ENCODE results near the gene ZNF746. TPM values are rescaled to one million over a fixed set of nuclear protein-coding genes. Genes with fewer than 3 reads are reported as not detected.

Gene ZNF746
- total RNA-seq, 1 donor from 2014 or later = 24.8 TPM

GRCh38 chr7:149477494-149478443 is 19.8 kb downstream of the ZNF746 start:
- intact Hi-C loops (cut with micrococcal nuclease) = no loop called here
- Mint-ChIP-seq H3K36me3 (ENCODE audit: low read depth) (peaks cover 62% of the 10 kb centered on the region), H3K9me3 (peaks cover 8% of the 10 kb centered on the region), H3K27me3 (no peaks in the 10 kb centered on the region), H3K4me3 (no peak overlapping the region), H3K4me1 (no peaks in the 10 kb centered on the region), H3K27ac (no peak overlapping the region)
- DNase-seq = peak; percentile 43

DNA sequence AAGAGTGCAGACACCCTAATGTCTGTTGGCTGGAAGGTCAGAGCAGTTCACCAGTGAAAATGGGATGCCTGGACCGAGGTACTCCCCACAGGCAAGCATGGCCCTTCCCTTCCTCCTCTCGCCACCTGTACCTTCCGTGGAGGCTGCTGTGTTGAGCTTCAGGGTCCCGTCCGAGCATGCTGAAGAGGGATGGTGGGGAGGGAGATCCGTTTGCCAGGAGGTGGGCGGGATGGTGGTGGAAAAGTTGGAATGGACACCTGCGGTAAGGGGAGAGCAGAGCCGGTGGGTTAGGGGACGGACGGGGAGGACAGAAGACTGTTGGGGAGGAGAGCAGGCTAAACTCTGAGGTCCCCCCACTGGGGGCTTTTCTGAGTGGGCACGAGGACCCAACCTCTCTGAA is 20.8 kb downstream of the ZNF746 start:
- H3K27ac Mint-ChIP-seq = no peak overlapping the region
- H3K9me3 Mint-ChIP-seq = peaks cover 8% of the 10 kb centered on the region
- DNase-seq = peak; percentile 45
- H3K27me3 Mint-ChIP-seq = no peaks in the 10 kb centered on the region
- intact Hi-C loops (cut with micrococcal nuclease) = no loop called here
- H3K4me1 Mint-ChIP-seq = no peaks in the 10 kb centered on the region
- H3K36me3 Mint-ChIP-seq (ENCODE audit: low read depth) = peaks cover 65% of the 10 kb centered on the region
- H3K4me3 Mint-ChIP-seq = no peak overlapping the region

- no peaks in the 10 kb centered on the region for H3K27me3 Mint-ChIP-seq
- peaks cover 8% of the 10 kb centered on the region for H3K9me3 Mint-ChIP-seq
- intact Hi-C loops (cut with micrococcal nuclease) = no loop called here
- H3K4me3 Mint-ChIP-seq = no peak overlapping the region
- H3K36me3 Mint-ChIP-seq (ENCODE audit: low read depth) = peaks cover 63% of the 10 kb centered on the region
- H3K4me1 Mint-ChIP-seq = no peaks in the 10 kb centered on the region
- peak; percentile 53 for DNase-seq
- H3K27ac Mint-ChIP-seq = no peak overlapping the region
Measured at GRCh38 chr7:149475121-149476045, 22.2 kb downstream of the ZNF746 start.

DNA sequence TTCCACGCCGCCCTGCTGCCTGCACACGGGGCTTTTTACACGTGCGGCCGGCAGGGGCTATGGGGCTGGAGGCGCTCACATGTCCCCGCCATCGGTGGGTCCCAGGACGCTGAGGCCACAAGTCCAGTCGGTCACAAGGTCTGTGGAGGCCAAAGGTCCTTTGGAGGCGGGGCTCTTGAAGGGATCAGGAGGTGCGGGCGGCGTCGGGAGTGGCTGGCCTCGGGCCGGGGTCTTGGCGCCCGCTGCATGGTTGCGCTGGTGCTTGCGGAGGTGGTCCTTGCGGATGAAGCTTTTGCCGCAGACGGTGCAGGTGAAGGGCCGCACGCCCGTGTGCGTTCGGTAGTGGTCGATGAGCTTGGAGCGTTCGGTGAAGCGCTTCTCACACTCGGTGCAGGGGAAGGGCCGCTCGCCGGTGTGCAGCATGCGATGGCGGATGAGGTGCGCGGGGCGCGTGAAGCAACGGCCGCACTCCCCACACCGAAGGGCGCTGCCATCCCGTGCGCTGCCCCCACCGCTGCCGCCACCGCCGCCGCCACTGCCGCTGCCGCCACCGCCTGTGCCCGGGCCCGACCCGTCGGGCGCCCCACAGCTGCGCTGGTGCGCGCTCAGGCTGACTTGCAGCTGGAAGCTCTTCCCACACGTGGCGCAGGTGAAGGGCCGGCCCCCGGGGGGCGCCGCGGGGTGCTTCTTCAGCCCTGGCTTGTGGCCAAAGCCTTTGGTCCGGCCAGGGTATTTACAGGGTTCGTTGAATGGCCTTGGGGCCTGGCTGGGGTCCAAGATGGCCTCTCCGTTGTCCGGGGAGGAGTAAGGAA is 23.1 kb downstream of the ZNF746 start:
- intact Hi-C loops (cut with micrococcal nuclease) = no loop called here
- Mint-ChIP-seq H3K36me3 (ENCODE audit: low read depth) (peaks cover 67% of the 10 kb centered on the region), H3K4me3 (no peak overlapping the region)

GRCh38 chr7:149473251-149473650 is 24.4 kb downstream of the ZNF746 start:
- H3K27ac Mint-ChIP-seq = no peak overlapping the region
- intact Hi-C loops (cut with micrococcal nuclease) = no loop called here
- H3K9me3 Mint-ChIP-seq = no peaks in the 10 kb centered on the region
- H3K36me3 Mint-ChIP-seq (ENCODE audit: low read depth) = peaks cover 54% of the 10 kb centered on the region
- DNase-seq = peak; percentile 39
- no peaks in the 10 kb centered on the region for H3K4me1 Mint-ChIP-seq
- H3K4me3 Mint-ChIP-seq = no peak overlapping the region
- H3K27me3 Mint-ChIP-seq = no peaks in the 10 kb centered on the region

More for the DNA sequence above, 23.1 kb downstream of the ZNF746 start:
- H3K27me3 Mint-ChIP-seq = no peaks in the 10 kb centered on the region
- DNase-seq = peak; percentile 37
- H3K9me3 Mint-ChIP-seq = peaks cover 8% of the 10 kb centered on the region
- H3K27ac Mint-ChIP-seq = no peak overlapping the region
- H3K4me1 Mint-ChIP-seq = no peaks in the 10 kb centered on the region

DNA sequence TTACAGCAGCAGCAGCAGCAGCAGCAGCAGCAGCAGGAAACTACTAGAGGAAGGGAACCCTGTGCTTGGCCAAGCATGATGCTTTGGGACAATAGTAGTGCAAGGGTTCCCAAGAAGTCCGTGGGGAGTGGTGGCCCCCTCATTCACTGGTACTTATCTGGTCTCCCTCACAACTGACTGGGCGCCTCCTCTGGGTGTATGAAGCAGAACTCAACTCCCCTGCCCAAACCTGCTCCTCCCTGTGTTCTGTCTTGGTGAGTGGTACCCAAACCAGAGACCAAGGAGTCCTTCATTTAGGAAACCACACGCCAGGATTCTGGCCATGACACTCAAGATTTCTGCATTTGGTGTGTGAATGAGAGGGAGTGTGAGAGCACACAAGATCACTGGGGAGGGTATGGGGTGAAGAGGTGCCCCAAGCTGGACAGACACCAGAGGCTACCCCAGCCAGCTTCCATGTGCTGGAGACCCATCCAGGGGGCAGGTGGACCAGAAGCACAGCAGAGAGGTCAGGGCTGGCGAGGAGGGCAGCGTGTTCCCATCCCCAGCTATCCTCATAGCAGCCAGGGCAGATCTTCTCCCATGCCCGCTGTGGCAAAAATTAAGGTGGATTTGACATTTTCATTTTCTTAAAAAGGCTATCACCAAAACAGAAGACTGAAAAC is 26.2 kb downstream of the ZNF746 start:
- Mint-ChIP-seq H3K36me3 (ENCODE audit: low read depth) (peaks cover 41% of the 10 kb centered on the region), H3K4me1 (no peaks in the 10 kb centered on the region), H3K27ac (no peak overlapping the region), H3K27me3 (peaks cover 4% of the 10 kb centered on the region), H3K4me3 (no peak overlapping the region), H3K9me3 (no peaks in the 10 kb centered on the region)
- DNase-seq = peak; percentile 43
- intact Hi-C loops (cut with micrococcal nuclease) = no loop called here

GRCh38 chr7:149469806-149470205 is 27.8 kb downstream of the ZNF746 start:
- Mint-ChIP-seq H3K36me3 (ENCODE audit: low read depth) (peaks cover 31% of the 10 kb centered on the region), H3K27ac (no peak overlapping the region), H3K4me1 (no peaks in the 10 kb centered on the region), H3K27me3 (peaks cover 12% of the 10 kb centered on the region), H3K9me3 (peaks cover 5% of the 10 kb centered on the region), H3K4me3 (no peak overlapping the region)
- intact Hi-C loops (cut with micrococcal nuclease) = no loop called here
- DNase-seq = peak; percentile 39

GRCh38 chr7:149468208-149468607 is 29.4 kb downstream of the ZNF746 start:
- H3K27ac Mint-ChIP-seq = no peak overlapping the region
- no peak for DNase-seq
- no peak overlapping the region for H3K4me3 Mint-ChIP-seq
- intact Hi-C loops (cut with micrococcal nuclease) = no loop called here
- peaks cover 5% of the 10 kb centered on the region for H3K9me3 Mint-ChIP-seq
- peaks cover 21% of the 10 kb centered on the region for H3K27me3 Mint-ChIP-seq
- H3K36me3 Mint-ChIP-seq (ENCODE audit: low read depth) = peaks cover 22% of the 10 kb centered on the region
- H3K4me1 Mint-ChIP-seq = no peaks in the 10 kb centered on the region

DNA sequence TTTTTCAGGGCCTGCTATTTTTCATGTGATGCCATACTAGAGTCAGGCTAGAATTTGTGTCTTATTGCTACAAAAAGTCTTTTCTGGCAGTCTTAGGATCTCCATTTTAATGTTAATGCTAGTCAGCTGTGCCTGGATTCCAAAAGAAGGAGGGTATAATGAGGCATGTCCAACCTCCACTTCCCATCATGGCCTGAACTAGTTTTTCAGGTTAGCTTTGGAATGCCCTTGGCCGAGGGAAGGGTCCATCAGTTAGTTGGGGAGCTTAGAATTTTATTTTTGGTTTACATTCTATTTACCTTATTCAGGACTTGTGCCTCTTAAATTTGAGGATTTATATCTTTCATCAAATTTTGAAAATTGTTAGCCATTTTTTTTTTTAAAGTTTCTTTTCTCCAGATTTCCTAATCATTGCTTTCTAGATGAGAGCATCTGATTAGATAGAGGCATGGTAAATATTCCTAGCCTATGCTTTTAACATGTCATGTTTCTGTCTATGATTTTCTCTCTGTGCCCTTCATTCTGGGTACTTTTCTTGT is 30.2 kb downstream of the ZNF746 start:
- DNase-seq = peak; percentile 19
- Mint-ChIP-seq H3K4me1 (peaks cover 1% of the 10 kb centered on the region), H3K27me3 (peaks cover 23% of the 10 kb centered on the region), H3K9me3 (peaks cover 5% of the 10 kb centered on the region), H3K27ac (no peak overlapping the region), H3K36me3 (ENCODE audit: low read depth) (peaks cover 14% of the 10 kb centered on the region), H3K4me3 (no peak overlapping the region)
- intact Hi-C loops (cut with micrococcal nuclease) = no loop called here

GRCh38 chr7:149466364-149466763 is 31.2 kb downstream of the ZNF746 start:
- Mint-ChIP-seq H3K27ac (no peak overlapping the region), H3K4me3 (no peak overlapping the region), H3K4me1 (peaks cover 4% of the 10 kb centered on the region), H3K36me3 (ENCODE audit: low read depth) (peaks cover 11% of the 10 kb centered on the region), H3K9me3 (peaks cover 5% of the 10 kb centered on the region), H3K27me3 (peaks cover 29% of the 10 kb centered on the region)
- DNase-seq = no peak
- intact Hi-C loops (cut with micrococcal nuclease) = no loop called here

DNA sequence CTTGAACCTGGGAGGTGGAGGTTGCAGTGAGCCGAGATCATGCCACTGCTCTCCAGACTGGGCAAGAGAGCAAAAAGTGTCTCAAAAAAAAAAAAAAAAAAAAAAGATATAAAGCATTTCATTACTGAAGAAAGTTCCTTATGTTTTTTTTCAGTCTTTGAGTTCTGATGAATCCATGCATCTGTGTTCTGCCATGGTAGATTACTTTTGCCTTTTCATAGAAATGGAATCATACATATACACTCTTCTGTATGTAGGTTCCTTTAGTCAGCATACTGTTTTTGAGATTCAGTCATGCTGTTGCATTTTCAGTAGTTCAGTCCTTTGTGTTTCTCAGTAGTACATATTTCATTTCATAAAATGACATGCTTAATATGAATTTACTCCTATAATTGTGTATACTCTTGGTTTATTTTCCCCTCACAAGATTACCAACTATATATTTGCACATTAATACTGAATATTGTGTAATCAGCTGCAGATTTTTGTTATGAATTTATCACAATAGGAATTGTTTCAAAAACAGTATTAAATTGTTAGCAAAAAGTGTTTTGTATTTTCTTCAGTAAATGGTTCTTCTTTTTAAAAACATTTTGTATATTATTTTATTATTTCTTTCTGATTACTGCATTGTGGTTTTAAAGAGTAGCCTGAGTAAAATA is 34.0 kb downstream of the ZNF746 start:
- no peak for DNase-seq
- no peak overlapping the region for H3K27ac Mint-ChIP-seq
- no peak overlapping the region for H3K4me3 Mint-ChIP-seq
- H3K36me3 Mint-ChIP-seq (ENCODE audit: low read depth) = no peaks in the 10 kb centered on the region
- peaks cover 15% of the 10 kb centered on the region for H3K4me1 Mint-ChIP-seq
- peaks cover 5% of the 10 kb centered on the region for H3K9me3 Mint-ChIP-seq
- intact Hi-C loops (cut with micrococcal nuclease) = loop anchor here (5.0 kb wide), 1 partner anchor 201 kb away; the partner anchor contains the start of gene ZNF783
- peaks cover 31% of the 10 kb centered on the region for H3K27me3 Mint-ChIP-seq

GRCh38 chr7:149462101-149462520 is 35.5 kb downstream of the ZNF746 start:
- Mint-ChIP-seq H3K36me3 (ENCODE audit: low read depth) (peaks cover 1% of the 10 kb centered on the region), H3K4me3 (peak overlapping the region; percentile 60), H3K4me1 (peaks cover 21% of the 10 kb centered on the region), H3K27me3 (peaks cover 30% of the 10 kb centered on the region), H3K9me3 (peaks cover 5% of the 10 kb centered on the region), H3K27ac (no peak overlapping the region)
- intact Hi-C loops (cut with micrococcal nuclease) = loop anchor here (5.0 kb wide), 1 partner anchor 200 kb away; the partner anchor contains the start of gene ZNF783
- DNase-seq = peak; percentile 52
